ENCODE results near the gene CARD19.

GRCh38 chr9:93126825-93127368 lies 30.9 kb downstream of the CARD19 start:
- TF ChIP-seq CTCF (IDR thresholded peaks at IDR 0.05; ENCODE audit: low read depth, low read length, poor library complexity, severe bottlenecking) (no peak), EZH2phosphoT487 (IDR thresholded peaks at IDR 0.05; ENCODE audit: borderline replicate concordance, low read length) (no peak)

All from DOHH2 (cell line).